Ovary (tissue), 9 donors: ENCODE data around the gene NUDT4. TPM values are rescaled to one million over a fixed set of nuclear protein-coding genes. Genes with fewer than 3 reads are reported as not detected.

Experiments
- DNase-seq, 5 donors: peaks; one replicate each; pipeline ENCODE4 v3.0.0-alpha.2; 2019 to 2020
- H3K27ac ChIP-seq, 2 donors: fragments of 200-600 bp; one replicate each; pipeline versions ENCODE4 v1.5.1 to v1.8.0; 2019 to 2022
- H3K27me3 ChIP-seq: fragments of 200-600 bp; one replicate; pipeline ENCODE4 v1.8.0; 2022
- H3K36me3 ChIP-seq: fragments of 200-600 bp; sonication (generic); one replicate; pipeline ENCODE4 v1.5.1; 2019
- H3K4me1 ChIP-seq: one replicate; pipeline ENCODE4 v1.8.1; 2013; ENCODE audit warnings: mild to moderate bottlenecking, moderate library complexity; ENCODE audit not compliant: insufficient read depth
- H3K4me3 ChIP-seq: fragments of 200-600 bp; sonication (generic); one replicate; pipeline ENCODE4 v1.5.1; 2017
- H3K9me3 ChIP-seq, 2 donors: fragments of 200-600 bp in 1 of 2; sonication (generic) in 1 of 2; one replicate each; pipeline versions ENCODE4 v1.5.1 to v1.8.1; 2013 to 2019; ENCODE audit warnings: mild to moderate bottlenecking in 1 of 2, moderate library complexity in 1 of 2
- CTCF ChIP-seq, 3 donors: fragments of 450-650 bp in 2 of 3; fragments of 200-600 bp in 1 of 3; IDR thresholded peaks; one replicate each; pipeline versions ENCODE4 v1.5.1 to v1.8.0; 2016 to 2022; ENCODE audit warnings: antibody characterized with exemption in 3 of 3, mild to moderate bottlenecking in 1 of 3
- EP300 ChIP-seq: sonication (generic); formaldehyde crosslinking; IDR thresholded peaks from one replicate; pipeline ENCODE4 v1.6.1; 2017; ENCODE audit warnings: antibody characterized with exemption
- POLR2A ChIP-seq: fragments of 450-650 bp; IDR thresholded peaks from one replicate; pipeline ENCODE4 v1.6.1; 2017; ENCODE audit warnings: antibody characterized with exemption, mild to moderate bottlenecking, moderate library complexity
- WGBS, 3 donors: extraction: QIAGEN DNeasy Blood & Tissue Kit in 1 of 3; methylation state at CpG; one replicate each; pipeline versions ENCODE4 v1.1.5 to v1.1.7; 2013 to 2017; 5-methylcytosine and 5-hydroxymethylcytosine counted together
- intact Hi-C, 4 donors: fragments of 100-400 bp; cut with DNase I; formaldehyde crosslinking; loops; one replicate each; pipeline versions ENCODE4 v1.11.0 to v1.15.1; 2022 to 2023
- polyA plus RNA-seq, 2 donors: library from polyadenylated mRNA; stranded (reverse); fragments of 200-250 nt in 1 of 2; fragments of 350-450 nt in 1 of 2; fragmentation: Illumina TruSeq in 1 of 2; extraction: RNeasy Lipid Tissue Mini Kit (QIAGEN cat#74804) in 1 of 2; gene quantifications; one replicate each; pipeline ENCODE4 v1.2.3, GENCODE V29; 2013 to 2014
- total RNA-seq, 7 donors: library from RNA; depleted of rRNA in 2 of 7; stranded (reverse); fragments of >200 nt in 2 of 7; fragmentation: NEBNext Ultra II Directional in 3 of 7; extraction: Animal tissue kit (Norgen Biotek cat#: 25700) in 3 of 7; gene quantifications; one replicate each; pipeline versions ENCODE4 v1.1.0 to v1.2.4, GENCODE V29; 2016 to 2023
- donor health status: DM: no; HTN: no; CAD: no; lungs with moderate emphysema.
- donor health status: DM: no; HTN: no; CAD: no.
- donor health status: Bipolar disorder and iron deficiency.
- donor health status: DM: yes; HTN: yes; CAD: no.
- donor health status: DM: no; HTN: no; CAD: no.
- donor health status: DM: yes; HTN: yes; CAD: no.

NUDT4 gene
- total and polyA plus RNA-seq, 9 donors = 102 to 185 (median 141) TPM

DNA sequence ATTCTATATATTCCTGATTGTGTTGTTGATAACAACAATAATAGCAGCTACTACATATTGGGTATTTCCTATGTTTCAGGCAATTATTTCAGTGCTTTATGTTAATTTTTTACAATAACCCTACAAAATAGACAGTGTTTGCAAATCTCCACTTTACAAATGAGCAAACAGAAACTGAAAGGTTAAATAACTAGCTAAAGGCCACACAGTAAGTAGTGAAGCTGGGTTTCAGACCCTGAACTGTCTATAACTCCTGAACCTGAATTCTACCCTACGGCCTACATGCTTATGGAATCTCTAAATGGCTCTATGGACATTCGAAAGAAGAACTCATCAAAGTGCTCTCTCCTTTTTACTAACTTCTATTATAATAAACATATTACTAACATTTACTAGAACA lies 19.7 kb upstream of the NUDT4 start:
- Histone ChIP-seq H3K27ac (no peak overlapping the region), H3K4me3 (no peak overlapping the region), H3K27me3 (no peaks in the 10 kb centered on the region), H3K4me1 (peaks cover 2% of the 10 kb centered on the region), H3K36me3 (no peaks in the 10 kb centered on the region), H3K9me3 (no peaks in the 10 kb centered on the region)
- WGBS, 3 donors = 95 to 99% (median 98%) methylated on average over 2 of the region's 2 CpGs
- no peak for DNase-seq
- intact Hi-C loops = no loop called here
- no peak for TF ChIP-seq POLR2A
- no peak for TF ChIP-seq EP300
- no peak for TF ChIP-seq CTCF (IDR thresholded peaks at IDR 0.05)

GRCh38 chr12:93358821-93359220 lies 18.9 kb upstream of the NUDT4 start:
- DNase-seq = no peak
- Histone ChIP-seq H3K4me3 (no peak overlapping the region), H3K27me3 (no peaks in the 10 kb centered on the region), H3K27ac (no peak overlapping the region), H3K4me1 (peaks cover 2% of the 10 kb centered on the region), H3K36me3 (no peaks in the 10 kb centered on the region), H3K9me3 (no peaks in the 10 kb centered on the region)
- WGBS, 3 donors = 97 to 100% (median 98%) methylated on average over 2 of the region's 2 CpGs
- intact Hi-C loops = no loop called here
- TF ChIP-seq EP300 (no peak), CTCF (IDR thresholded peaks at IDR 0.05) (no peak), POLR2A (no peak)

DNA sequence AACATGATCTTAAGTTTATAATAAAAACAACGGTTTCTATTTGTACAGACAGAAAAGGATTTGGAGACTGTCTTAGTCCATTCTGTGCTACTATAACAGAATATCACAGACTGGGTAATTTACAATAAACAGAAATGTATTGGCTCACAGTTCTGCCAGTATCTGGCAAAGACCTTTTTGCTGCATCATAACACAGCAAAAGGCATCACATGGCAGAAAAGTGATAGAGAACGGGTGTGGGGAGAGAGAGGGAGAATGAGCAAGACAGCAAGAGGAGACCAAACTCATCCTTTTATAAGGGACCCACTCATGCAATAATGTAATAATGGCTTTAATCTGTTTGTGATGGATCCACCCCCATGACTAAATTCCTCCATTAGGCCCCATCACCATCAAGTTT lies 17.0 kb upstream of the NUDT4 start:
- Histone ChIP-seq H3K4me1 (peaks cover 2% of the 10 kb centered on the region), H3K27ac (no peak overlapping the region), H3K9me3 (no peaks in the 10 kb centered on the region), H3K27me3 (no peaks in the 10 kb centered on the region), H3K36me3 (no peaks in the 10 kb centered on the region), H3K4me3 (no peak overlapping the region)
- DNase-seq = no peak
- 53 to 65% (median 54%) methylated on average over 2 of the region's 2 CpGs for WGBS, 3 donors
- intact Hi-C loops = no loop called here
- TF ChIP-seq EP300 (no peak), POLR2A (no peak), CTCF (IDR thresholded peaks at IDR 0.05) (no peak)

GRCh38 chr12:93361151-93361919 lies 16.4 kb upstream of the NUDT4 start:
- no peak for DNase-seq
- Histone ChIP-seq H3K36me3 (no peaks in the 10 kb centered on the region), H3K4me1 (peaks cover 2% of the 10 kb centered on the region), H3K27ac (no peak overlapping the region), H3K4me3 (no peak overlapping the region), H3K27me3 (no peaks in the 10 kb centered on the region), H3K9me3 (no peaks in the 10 kb centered on the region)
- intact Hi-C loops = no loop called here
- WGBS, 3 donors = 77 to 81% (median 80%) methylated on average over 5 of the region's 5 CpGs
- no peak for TF ChIP-seq EP300
- TF ChIP-seq POLR2A = no peak
- TF ChIP-seq CTCF (IDR thresholded peaks at IDR 0.05) = no peak
